GM23248 (cell line): ENCODE results near the gene CBS. TPM values are rescaled to one million over a fixed set of nuclear protein-coding genes. Genes with fewer than 3 reads are reported as not detected.
"Not testable (repeated sequence)": the region's sequence is repeated elsewhere in the genome, so short reads cannot be mapped to it uniquely, and the experiment has no call there.

Experiments
- DNase-seq: peaks from one replicate; pipeline ENCODE4 v3.0.0-alpha.2; 2015
- H2AFZ ChIP-seq: fragments of 200-600 bp; sonication (generic); 2 replicates; pipeline ENCODE4 v1.6.1; 2016; ENCODE audit warnings: antibody characterized with exemption
- H3F3A ChIP-seq: fragments of 200-600 bp; sonication (generic); 2 replicates; pipeline ENCODE4 v1.6.1; 2016; ENCODE audit warnings: mild to moderate bottlenecking, antibody characterized with exemption, mixed run types; ENCODE audit not compliant: insufficient read depth
- H3K27ac ChIP-seq: fragments of 200-600 bp; sonication (generic); 2 replicates; pipeline ENCODE4 v1.5.1; 2016; ENCODE audit warnings: mild to moderate bottlenecking
- H3K27me3 ChIP-seq: fragments of 200-600 bp; sonication (generic); replicated peaks from 2 replicates; pipeline ENCODE4 v1.6.1; 2016; ENCODE audit warnings: mild to moderate bottlenecking; ENCODE audit not compliant: insufficient read depth
- H3K36me3 ChIP-seq: fragments of 200-600 bp; sonication (generic); 2 replicates; pipeline ENCODE4 v1.6.1; 2016; ENCODE audit warnings: low read depth, mild to moderate bottlenecking
- H3K4me1 ChIP-seq: fragments of 200-600 bp; sonication (generic); 2 replicates; pipeline ENCODE4 v1.6.1; 2016; ENCODE audit warnings: mild to moderate bottlenecking; ENCODE audit not compliant: insufficient read depth
- H3K4me2 ChIP-seq: fragments of 200-600 bp; sonication (generic); one replicate; pipeline ENCODE4 v1.6.1; 2016; ENCODE audit warnings: mild to moderate bottlenecking; ENCODE audit not compliant: unreplicated experiment
- H3K4me3 ChIP-seq: fragments of 200-600 bp; sonication (generic); 2 replicates; pipeline ENCODE4 v1.5.1; 2016; ENCODE audit warnings: mild to moderate bottlenecking
- H3K79me2 ChIP-seq: fragments of 200-600 bp; sonication (generic); 2 replicates; pipeline ENCODE4 v1.6.1; 2016; ENCODE audit warnings: mild to moderate bottlenecking; ENCODE audit not compliant: insufficient read depth
- H3K9ac ChIP-seq: fragments of 200-600 bp; sonication (generic); 2 replicates; pipeline ENCODE4 v1.6.1; 2016; ENCODE audit warnings: mild to moderate bottlenecking
- H3K9me2 ChIP-seq: fragments of 200-600 bp; sonication (generic); 2 replicates; pipeline ENCODE4 v1.6.1; 2016; ENCODE audit warnings: mixed run types, mild to moderate bottlenecking, moderate library complexity; ENCODE audit not compliant: insufficient read depth
- H3K9me3 ChIP-seq: fragments of 200-600 bp; sonication (generic); one replicate; pipeline ENCODE4 v1.6.1; 2017; ENCODE audit warnings: low read depth
- H4K20me1 ChIP-seq: fragments of 200-600 bp; sonication (generic); 2 replicates; pipeline ENCODE4 v1.6.0; 2016; ENCODE audit not compliant: insufficient read depth
- WGBS, 2 experiments: methylation state at CpG; one replicate each; pipeline ENCODE4 v1.1.6; 2015 to 2017; ENCODE audit warnings: low lambda C conversion rate in 2 of 2, low coverage in 1 of 2; ENCODE audit errors: missing lambda C conversion rate in 2 of 2; 5-methylcytosine and 5-hydroxymethylcytosine counted together
- in situ Hi-C: fragments of 300-500 bp; cut with MboI; formaldehyde crosslinking; loops from 2 replicates; pipeline ENCODE4 v1.15.0; 2020
- polyA plus RNA-seq: library from polyadenylated mRNA; unstranded; fragments of >200 nt; fragmentation: Nextera tagmentation; extraction: Ambion mirVana; gene quantifications from 2 replicates; pipeline ENCODE4 v1.2.1, GENCODE V29; 2016
- total RNA-seq: library from RNA; depleted of rRNA; stranded (reverse); fragments of >200 nt; shearing (Covaris generic); gene quantifications from 2 replicates; pipeline ENCODE4 v1.2.3, GENCODE V29; 2014

CBS gene
- total and polyA plus RNA-seq, 2 experiments from 2014 or later = 77.5 to 117 TPM

GRCh38 chr21:43104642-43105041, 29.0 kb upstream of the CBS start:
- in situ Hi-C loops, DNase-seq, H3K36me3 ChIP-seq, H3K9me3 ChIP-seq, H3K9ac ChIP-seq, H3F3A ChIP-seq, H3K27me3 ChIP-seq, H3K79me2 ChIP-seq, H4K20me1 ChIP-seq, H2AFZ ChIP-seq, H3K4me2 ChIP-seq, H3K27ac ChIP-seq, H3K4me1 ChIP-seq, H3K4me3 ChIP-seq, H3K9me2 ChIP-seq: not testable (repeated sequence)
- 56 to 57% methylated on average over 2 of the region's 5 CpGs for WGBS, 2 experiments

GRCh38 chr21:43102281-43102680, 26.6 kb upstream of the CBS start:
- in situ Hi-C loops, H4K20me1 ChIP-seq, H3K9me2 ChIP-seq, H3K36me3 ChIP-seq, DNase-seq, H3K4me3 ChIP-seq, H3K9ac ChIP-seq, H3K27me3 ChIP-seq, H3K4me1 ChIP-seq, H3K27ac ChIP-seq, H3K79me2 ChIP-seq, H2AFZ ChIP-seq, H3F3A ChIP-seq, H3K9me3 ChIP-seq, H3K4me2 ChIP-seq: not testable (repeated sequence)
- WGBS, 2 experiments = no CpG with 5 or more reads among the region's 4 CpGs

GRCh38 chr21:43101676-43102075, 26.0 kb upstream of the CBS start:
- WGBS, 2 experiments = no CpG with 5 or more reads among the region's 5 CpGs

GRCh38 chr21:43101000-43101399, 25.4 kb upstream of the CBS start:
- H3K9ac ChIP-seq, H3K27me3 ChIP-seq, H3K27ac ChIP-seq, H3F3A ChIP-seq, H3K9me3 ChIP-seq, H4K20me1 ChIP-seq, H2AFZ ChIP-seq, H3K36me3 ChIP-seq, H3K9me2 ChIP-seq, H3K4me1 ChIP-seq, H3K4me3 ChIP-seq, in situ Hi-C loops, H3K79me2 ChIP-seq, H3K4me2 ChIP-seq, DNase-seq: not testable (repeated sequence)
- no CpG with 5 or more reads among the region's 7 CpGs for WGBS, 2 experiments

More at GRCh38 chr21:43101676-43102075, 26.0 kb upstream of the CBS start:
- H3K4me2 ChIP-seq, H2AFZ ChIP-seq, H3K4me3 ChIP-seq, H3K27me3 ChIP-seq, H4K20me1 ChIP-seq, H3F3A ChIP-seq, H3K79me2 ChIP-seq, H3K36me3 ChIP-seq, H3K9me3 ChIP-seq, H3K27ac ChIP-seq, H3K9me2 ChIP-seq, H3K9ac ChIP-seq, DNase-seq, H3K4me1 ChIP-seq, in situ Hi-C loops: not testable (repeated sequence)

GRCh38 chr21:43091979-43092614, 16.5 kb upstream of the CBS start:
- H3K4me1 ChIP-seq, H3K9me2 ChIP-seq, H4K20me1 ChIP-seq, H3K79me2 ChIP-seq, H3K27ac ChIP-seq, H3K4me2 ChIP-seq, H3K27me3 ChIP-seq, H3F3A ChIP-seq, DNase-seq, H2AFZ ChIP-seq, H3K36me3 ChIP-seq, in situ Hi-C loops, H3K9me3 ChIP-seq, H3K4me3 ChIP-seq, H3K9ac ChIP-seq: not testable (repeated sequence)
- WGBS, 2 experiments = no CpG with 5 or more reads among the region's 16 CpGs

GRCh38 chr21:43090947-43091346, 15.3 kb upstream of the CBS start:
- H3K79me2 ChIP-seq, H3K9me2 ChIP-seq, H2AFZ ChIP-seq, H3K9ac ChIP-seq, H3K4me3 ChIP-seq, H3K27me3 ChIP-seq, H3K36me3 ChIP-seq, H3F3A ChIP-seq, H3K4me2 ChIP-seq, in situ Hi-C loops, H3K4me1 ChIP-seq, H4K20me1 ChIP-seq, H3K27ac ChIP-seq, DNase-seq, H3K9me3 ChIP-seq: not testable (repeated sequence)
- WGBS, 2 experiments = 100% methylated on average over 1 of the region's 3 CpGs

- H3K79me2 ChIP-seq, H3K9me3 ChIP-seq, H3K9me2 ChIP-seq, H3K9ac ChIP-seq, in situ Hi-C loops, H2AFZ ChIP-seq, H3F3A ChIP-seq, H3K27me3 ChIP-seq, H3K36me3 ChIP-seq, H3K4me2 ChIP-seq, H3K4me1 ChIP-seq, H4K20me1 ChIP-seq, H3K27ac ChIP-seq, DNase-seq, H3K4me3 ChIP-seq: not testable (repeated sequence)
- WGBS, 2 experiments = no CpG with 5 or more reads among the region's 17 CpGs
Measured at GRCh38 chr21:43089463-43089862, 13.8 kb upstream of the CBS start.
